Measurements from ENCODE around the gene FILIP1L. TPM values are rescaled to one million over a fixed set of nuclear protein-coding genes. Genes with fewer than 3 reads are reported as not detected.

FILIP1L gene
- total RNA-seq, 3 donors from 2014 or later = 19.8 to 23.7 (median 23.3) TPM

GRCh38 chr3:99919694-99920093 lies 194.6 kb downstream of the FILIP1L start:
- H3K4me1 ChIP-seq = no peaks in the 10 kb centered on the region
- DNase-seq (ENCODE audit: low spot score in 2 of 2) = no peak
- no peaks in the 10 kb centered on the region for H3K27me3 ChIP-seq
- H3K9me3 ChIP-seq = no peaks in the 10 kb centered on the region
- H3K36me3 ChIP-seq = no peaks in the 10 kb centered on the region
- H3K27ac ChIP-seq = no peak overlapping the region
- TF ChIP-seq POLR2AphosphoS5 (IDR thresholded peaks at IDR 0.05) = no peak
- TF ChIP-seq CTCF (IDR thresholded peaks at IDR 0.05) = no peak
- TF ChIP-seq POLR2A (IDR thresholded peaks at IDR 0.05) = no peak
- intact Hi-C loops (cut with DNase I; ENCODE audit: low total_unique reads) = no loop called here
- H3K4me3 ChIP-seq = no peak overlapping the region

GRCh38 chr3:99918715-99919114 lies 195.6 kb downstream of the FILIP1L start:
- Histone ChIP-seq H3K4me1 (no peaks in the 10 kb centered on the region), H3K36me3 (no peaks in the 10 kb centered on the region), H3K27ac (no peak overlapping the region), H3K9me3 (no peaks in the 10 kb centered on the region), H3K4me3 (no peak overlapping the region), H3K27me3 (no peaks in the 10 kb centered on the region)
- intact Hi-C loops (cut with DNase I; ENCODE audit: low total_unique reads) = no loop called here
- no peak for TF ChIP-seq CTCF (IDR thresholded peaks at IDR 0.05)
- TF ChIP-seq POLR2A (IDR thresholded peaks at IDR 0.05) = no peak
- TF ChIP-seq POLR2AphosphoS5 (IDR thresholded peaks at IDR 0.05) = no peak
- DNase-seq (ENCODE audit: low spot score in 2 of 2) = no peak

GRCh38 chr3:99915906-99916432 lies 198.3 kb downstream of the FILIP1L start:
- H3K4me1 ChIP-seq = no peaks in the 10 kb centered on the region
- no peaks in the 10 kb centered on the region for H3K9me3 ChIP-seq
- intact Hi-C loops (cut with DNase I; ENCODE audit: low total_unique reads) = no loop called here
- H3K27me3 ChIP-seq = no peaks in the 10 kb centered on the region
- no peak overlapping the region for H3K27ac ChIP-seq
- no peak for DNase-seq (ENCODE audit: low spot score in 2 of 2)
- H3K4me3 ChIP-seq = no peak overlapping the region
- no peaks in the 10 kb centered on the region for H3K36me3 ChIP-seq
- TF ChIP-seq POLR2AphosphoS5 (IDR thresholded peaks at IDR 0.05) = no peak
- TF ChIP-seq CTCF (IDR thresholded peaks at IDR 0.05) = no peak
- no peak for TF ChIP-seq POLR2A (IDR thresholded peaks at IDR 0.05)

- no peaks in the 10 kb centered on the region for H3K27me3 ChIP-seq
- no peak for TF ChIP-seq POLR2AphosphoS5 (IDR thresholded peaks at IDR 0.05)
- no peak for TF ChIP-seq CTCF (IDR thresholded peaks at IDR 0.05)
- TF ChIP-seq POLR2A (IDR thresholded peaks at IDR 0.05) = no peak
- H3K4me3 ChIP-seq = no peak overlapping the region
- no peaks in the 10 kb centered on the region for H3K36me3 ChIP-seq
- no peak overlapping the region for H3K27ac ChIP-seq
- no peaks in the 10 kb centered on the region for H3K4me1 ChIP-seq
- DNase-seq (ENCODE audit: low spot score in 2 of 2) = no peak
- H3K9me3 ChIP-seq = no peaks in the 10 kb centered on the region
- intact Hi-C loops (cut with DNase I; ENCODE audit: low total_unique reads) = no loop called here
Measured at GRCh38 chr3:99911433-99911832, 202.9 kb downstream of the FILIP1L start.

- intact Hi-C loops (cut with DNase I; ENCODE audit: low total_unique reads) = no loop called here
- Histone ChIP-seq H3K9me3 (no peaks in the 10 kb centered on the region), H3K27ac (peak overlapping the region in 1 of 2 donors; percentile 53), H3K27me3 (no peaks in the 10 kb centered on the region), H3K36me3 (no peaks in the 10 kb centered on the region), H3K4me1 (no peaks in the 10 kb centered on the region), H3K4me3 (no peak overlapping the region)
- TF ChIP-seq POLR2AphosphoS5 (IDR thresholded peaks at IDR 0.05) (no peak), CTCF (IDR thresholded peaks at IDR 0.05) (no peak), POLR2A (IDR thresholded peaks at IDR 0.05) (no peak)
- DNase-seq (ENCODE audit: low spot score in 2 of 2) = no peak
Measured at GRCh38 chr3:99910752-99911290, 203.5 kb downstream of the FILIP1L start.

All from breast epithelium (tissue), 4 donors.